Activated gamma-delta T cell treated with Interleukin-2 at 50 U/mL for 16 hours (primary cell): Measurements from ENCODE around the gene YIF1B.
"Not testable (repeated sequence)": the region's sequence is repeated elsewhere in the genome, so short reads cannot be mapped to it uniquely, and the experiment has no call there.

Experiments
- DNase-seq: peaks from one replicate; pipeline ENCODE4 v3.0.0-alpha.2; 2020

YIF1B gene

GRCh38 chr19:38315657-38316476 lies at the start of gene YIF1B:
Gene YIF1B, minus strand, starts transcription at chr19:38315947. Its CDS starts 30 bp downstream, at chr19:38315917.
- peak; percentile 92 for DNase-seq

- not testable (repeated sequence) for DNase-seq
Observed at GRCh38 chr19:38362946-38363688, 47.4 kb upstream of the YIF1B start.

- peak; percentile 55 for DNase-seq
Observed at GRCh38 chr19:38362076-38362945, 46.6 kb upstream of the YIF1B start.

- DNase-seq, result peak; percentile 46
Observed at GRCh38 chr19:38361633-38362075, 45.9 kb upstream of the YIF1B start.

- no peak for DNase-seq
Observed at GRCh38 chr19:38360839-38361631, 45.3 kb upstream of the YIF1B start.

GRCh38 chr19:38360351-38360750 lies 44.6 kb upstream of the YIF1B start:
- no peak for DNase-seq

- no peak for DNase-seq
Observed at GRCh38 chr19:38359242-38360021, 43.7 kb upstream of the YIF1B start.

GRCh38 chr19:38358071-38358470 lies 42.3 kb upstream of the YIF1B start:
- no peak for DNase-seq

GRCh38 chr19:38355728-38356725 lies 40.3 kb upstream of the YIF1B start:
- DNase-seq, result no peak

- DNase-seq, result no peak
Observed at GRCh38 chr19:38352611-38353010, 36.9 kb upstream of the YIF1B start.

- no peak for DNase-seq
Observed at GRCh38 chr19:38351865-38352395, 36.2 kb upstream of the YIF1B start.

GRCh38 chr19:38350883-38351282 lies 35.1 kb upstream of the YIF1B start:
- DNase-seq, result no peak

GRCh38 chr19:38346837-38347236 lies 31.1 kb upstream of the YIF1B start:
- no peak for DNase-seq

GRCh38 chr19:38340927-38341326 lies 25.2 kb upstream of the YIF1B start:
- DNase-seq, result no peak

GRCh38 chr19:38339011-38339410 lies 23.3 kb upstream of the YIF1B start:
- DNase-seq, result not testable (repeated sequence)

- no peak for DNase-seq
Observed at GRCh38 chr19:38337360-38337653, 21.6 kb upstream of the YIF1B start.

- DNase-seq, result peak; percentile 91
Observed at GRCh38 chr19:38336638-38337359, 21.1 kb upstream of the YIF1B start.

GRCh38 chr19:38335949-38336637 lies 20.3 kb upstream of the YIF1B start:
- peak; percentile 92 for DNase-seq

- no peak for DNase-seq
Observed at GRCh38 chr19:38333245-38333644, 17.5 kb upstream of the YIF1B start.
